HG02759 (cell line): ENCODE data around the gene HSPB1.
"Not testable (repeated sequence)": the region's sequence is repeated elsewhere in the genome, so short reads cannot be mapped to it uniquely, and the experiment has no call there.

Experiments
- ATAC-seq: cut with Tn5 transposase; IDR thresholded peaks from one replicate; pipeline ENCODE4 v1.9.1; 2021; ENCODE audit warnings: mild to moderate bottlenecking, moderate library complexity; ENCODE audit not compliant: unreplicated experiment

The HSPB1 gene

GRCh38 chr7:76281006-76281705, 21.3 kb upstream of the HSPB1 start:
- no peak for ATAC-seq

GRCh38 chr7:76281706-76282343, 20.6 kb upstream of the HSPB1 start:
- no peak for ATAC-seq

GRCh38 chr7:76282344-76283253, 19.9 kb upstream of the HSPB1 start:
- ATAC-seq = no peak

GRCh38 chr7:76283254-76284159, 19.0 kb upstream of the HSPB1 start:
- ATAC-seq = no peak

- no peak for ATAC-seq
Measured at GRCh38 chr7:76285604-76286374, 16.7 kb upstream of the HSPB1 start.

- no peak for ATAC-seq
Measured at GRCh38 chr7:76286842-76287403, 15.6 kb upstream of the HSPB1 start.

- ATAC-seq = not testable (repeated sequence)
Measured at GRCh38 chr7:76290847-76291350, 11.6 kb upstream of the HSPB1 start.

- peak; percentile 88 for ATAC-seq
Measured at GRCh38 chr7:76291351-76292212, 10.9 kb upstream of the HSPB1 start.

GRCh38 chr7:76292213-76292573, 10.3 kb upstream of the HSPB1 start:
- ATAC-seq = no peak

GRCh38 chr7:76292911-76293310, 9.6 kb upstream of the HSPB1 start:
- ATAC-seq = not testable (repeated sequence)

- ATAC-seq = no peak
Measured at GRCh38 chr7:76293407-76293901, 9.0 kb upstream of the HSPB1 start.

GRCh38 chr7:76294344-76295024, 8.0 kb upstream of the HSPB1 start:
- ATAC-seq = peak; percentile 36

- ATAC-seq = no peak
Measured at GRCh38 chr7:76296743-76297740, 5.4 kb upstream of the HSPB1 start.

GRCh38 chr7:76300166-76300731, 2.2 kb upstream of the HSPB1 start:
- no peak for ATAC-seq

- no peak for ATAC-seq
Measured at GRCh38 chr7:76301000-76301399, 1.5 kb upstream of the HSPB1 start.
